BE2C (cell line): Measurements from ENCODE around the gene SLC22A16.
A peak's percentile ranks its signal among the peaks of the same experiment; 100 is the strongest.

Source experiments
- DNase-seq: peaks from one replicate; pipeline ENCODE4 v3.0.0-alpha.2; 2020
- H3K27me3 ChIP-seq: fragments of 250-450 bp; sonication (Bioruptor Pico); 2 replicates; pipeline ENCODE4 v1.5.1; 2020; ENCODE audit warnings: mild to moderate bottlenecking
- H3K36me3 ChIP-seq: fragments of 250-450 bp; sonication (Bioruptor Pico); 2 replicates; pipeline ENCODE4 v1.5.1; 2020; ENCODE audit warnings: mild to moderate bottlenecking
- H3K4me1 ChIP-seq: fragments of 250-450 bp; sonication (Bioruptor Pico); 2 replicates; pipeline ENCODE4 v1.5.1; 2020
- H3K4me3 ChIP-seq: 2 replicates; pipeline ENCODE4 v1.5.1; 2011; ENCODE audit warnings: low read depth, low read length
- H3K9me3 ChIP-seq: fragments of 250-450 bp; sonication (Bioruptor Pico); 2 replicates; pipeline ENCODE4 v1.5.1; 2020
- TF ChIP-seq, protein P1 (sequence below): IDR thresholded peaks from 2 replicates; pipeline ENCODE4 v1.5.1; 2012; ENCODE audit warnings: mild to moderate bottlenecking, low read depth, low read length

SLC22A16 gene

DNA sequence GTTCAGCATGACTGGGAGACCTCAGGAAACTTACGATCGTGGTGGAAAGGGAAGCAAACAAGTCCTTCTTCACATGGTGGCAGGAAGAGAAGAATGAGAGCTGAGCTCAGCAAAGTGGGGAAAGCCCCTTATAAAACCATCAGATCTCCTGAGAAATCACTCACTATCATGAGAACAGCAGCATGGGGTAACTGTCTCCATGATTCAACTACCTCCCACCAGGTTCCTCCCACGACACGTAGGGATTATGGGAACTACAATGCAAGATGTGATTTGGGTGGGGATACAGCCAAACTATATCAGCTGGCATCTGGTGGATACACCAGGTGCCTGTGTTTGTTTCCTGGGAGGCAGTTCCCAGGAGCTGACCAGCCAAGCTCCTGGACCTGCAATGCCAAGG lies 65.9 kb downstream of the SLC22A16 start:
- no peak for DNase-seq
- TF ChIP-seq, protein P1, sequence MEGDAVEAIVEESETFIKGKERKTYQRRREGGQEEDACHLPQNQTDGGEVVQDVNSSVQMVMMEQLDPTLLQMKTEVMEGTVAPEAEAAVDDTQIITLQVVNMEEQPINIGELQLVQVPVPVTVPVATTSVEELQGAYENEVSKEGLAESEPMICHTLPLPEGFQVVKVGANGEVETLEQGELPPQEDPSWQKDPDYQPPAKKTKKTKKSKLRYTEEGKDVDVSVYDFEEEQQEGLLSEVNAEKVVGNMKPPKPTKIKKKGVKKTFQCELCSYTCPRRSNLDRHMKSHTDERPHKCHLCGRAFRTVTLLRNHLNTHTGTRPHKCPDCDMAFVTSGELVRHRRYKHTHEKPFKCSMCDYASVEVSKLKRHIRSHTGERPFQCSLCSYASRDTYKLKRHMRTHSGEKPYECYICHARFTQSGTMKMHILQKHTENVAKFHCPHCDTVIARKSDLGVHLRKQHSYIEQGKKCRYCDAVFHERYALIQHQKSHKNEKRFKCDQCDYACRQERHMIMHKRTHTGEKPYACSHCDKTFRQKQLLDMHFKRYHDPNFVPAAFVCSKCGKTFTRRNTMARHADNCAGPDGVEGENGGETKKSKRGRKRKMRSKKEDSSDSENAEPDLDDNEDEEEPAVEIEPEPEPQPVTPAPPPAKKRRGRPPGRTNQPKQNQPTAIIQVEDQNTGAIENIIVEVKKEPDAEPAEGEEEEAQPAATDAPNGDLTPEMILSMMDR, result no peak
- peaks cover 10% of the 10 kb centered on the region; the same call in 1 of the 2 replicates for H3K4me1 ChIP-seq
- H3K9me3 ChIP-seq, result no peaks in the 10 kb centered on the region
- no peak overlapping the region for H3K4me3 ChIP-seq
- no peaks in the 10 kb centered on the region for H3K36me3 ChIP-seq
- H3K27me3 ChIP-seq, result no peaks in the 10 kb centered on the region

DNA sequence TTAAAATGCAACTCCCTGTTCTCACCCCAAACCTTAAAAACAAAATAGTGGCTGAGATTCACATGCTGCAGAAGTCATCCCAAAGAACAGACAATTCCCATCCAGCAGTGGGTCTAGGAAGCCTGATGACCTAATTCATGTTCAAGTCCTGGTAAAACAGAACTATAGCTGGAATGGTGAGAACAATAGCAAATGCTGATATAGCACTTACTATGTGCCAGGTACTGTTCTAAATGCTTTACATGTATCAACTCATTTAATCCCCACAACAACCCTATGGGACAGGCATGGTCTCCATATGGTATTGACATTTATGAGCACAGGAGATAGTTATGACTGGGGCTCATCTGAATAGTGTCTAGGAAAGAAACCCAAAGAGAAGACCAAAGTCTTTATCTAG lies 66.6 kb downstream of the SLC22A16 start:
- DNase-seq, result no peak
- TF ChIP-seq, protein P1, result no peak
- peaks cover 7% of the 10 kb centered on the region; the same call in 1 of the 2 replicates for H3K4me1 ChIP-seq

DNA sequence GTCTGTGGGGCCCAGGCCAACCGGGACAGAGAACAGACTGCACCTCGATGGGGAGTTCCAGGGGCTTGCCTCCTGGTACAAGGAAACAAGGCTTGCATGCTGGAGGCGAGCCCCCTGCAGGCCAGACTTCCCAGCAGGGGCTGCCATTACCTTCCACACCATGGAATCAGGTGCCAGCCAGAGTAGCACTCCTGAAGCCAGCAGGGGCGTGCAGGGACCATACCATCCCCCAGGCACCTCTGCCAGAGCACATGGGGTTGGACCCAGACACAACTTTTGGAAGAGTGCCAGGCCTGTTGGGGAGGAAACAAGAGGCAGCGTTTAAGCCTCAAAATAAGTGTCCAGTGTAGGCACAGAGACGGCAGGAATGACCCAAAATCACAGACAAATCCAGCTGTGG lies 67.5 kb downstream of the SLC22A16 start:
- peak; percentile 78 for DNase-seq
- H3K4me1 ChIP-seq, result peaks cover 7% of the 10 kb centered on the region; the same call in 1 of the 2 replicates
- H3K27me3 ChIP-seq, result no peaks in the 10 kb centered on the region
- no peak overlapping the region for H3K4me3 ChIP-seq
- no peaks in the 10 kb centered on the region for H3K36me3 ChIP-seq
- TF ChIP-seq, protein P1, result peak; percentile 46
- H3K9me3 ChIP-seq, result no peaks in the 10 kb centered on the region

More for the DNA sequence above, 66.6 kb downstream of the SLC22A16 start:
- no peak overlapping the region for H3K4me3 ChIP-seq
- no peaks in the 10 kb centered on the region for H3K9me3 ChIP-seq
- no peaks in the 10 kb centered on the region for H3K36me3 ChIP-seq
- H3K27me3 ChIP-seq, result no peaks in the 10 kb centered on the region

DNA sequence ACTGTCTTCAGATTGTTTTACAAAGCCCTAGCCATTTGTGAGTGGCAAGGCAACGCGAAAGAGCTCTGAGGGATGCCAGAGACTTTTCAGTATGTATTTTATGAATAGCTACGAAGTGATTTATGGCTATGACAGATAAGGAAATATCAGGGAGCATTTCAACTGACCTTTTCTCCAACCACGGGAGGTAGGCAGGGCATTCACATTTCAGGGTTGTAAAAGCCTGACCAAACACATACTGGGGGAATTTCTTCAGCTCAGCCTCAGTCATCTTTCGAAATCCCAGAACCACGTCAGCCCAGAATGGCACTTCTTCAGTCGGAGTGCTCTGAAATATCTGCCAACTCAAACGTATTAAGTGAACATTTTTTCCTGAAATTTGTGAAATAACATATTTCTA lies 71.8 kb downstream of the SLC22A16 start:
- DNase-seq, result no peak
- H3K36me3 ChIP-seq, result no peaks in the 10 kb centered on the region
- H3K4me1 ChIP-seq, result peaks cover 7% of the 10 kb centered on the region; the same call in 1 of the 2 replicates

DNA sequence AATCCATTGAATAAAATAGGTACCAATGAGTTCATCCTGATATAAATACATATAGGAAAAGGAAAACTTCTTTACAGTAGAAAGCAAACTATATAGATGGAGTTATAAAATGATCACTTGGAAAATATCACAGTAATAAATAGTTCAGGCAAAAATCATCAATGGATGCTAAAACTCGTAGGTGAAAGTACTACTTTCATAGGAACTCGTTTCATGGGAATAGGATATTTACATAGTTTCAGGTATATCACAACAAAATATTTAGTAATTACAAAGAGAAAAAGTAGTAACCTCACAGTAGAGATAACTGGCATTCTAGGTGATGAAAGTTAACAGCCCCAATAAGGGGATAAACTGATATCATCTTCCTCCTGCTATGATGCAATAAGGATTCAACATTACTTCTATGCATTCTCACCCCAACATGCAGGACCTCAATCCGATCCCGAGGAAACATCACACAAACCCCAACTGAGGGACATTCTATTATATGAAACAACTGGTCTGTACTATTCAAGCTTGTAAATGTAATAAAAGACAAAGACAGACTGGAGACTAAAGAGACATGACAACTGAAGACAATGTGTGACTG lies 74.7 kb downstream of the SLC22A16 start:
- no peak for DNase-seq
- Histone ChIP-seq H3K4me3 (no peak overlapping the region), H3K4me1 (no peaks in the 10 kb centered on the region), H3K9me3 (no peaks in the 10 kb centered on the region), H3K27me3 (no peaks in the 10 kb centered on the region), H3K36me3 (no peaks in the 10 kb centered on the region)
- TF ChIP-seq, protein P1, result no peak

More for the DNA sequence above, 71.8 kb downstream of the SLC22A16 start:
- H3K4me3 ChIP-seq, result no peak overlapping the region
- H3K9me3 ChIP-seq, result no peaks in the 10 kb centered on the region
- TF ChIP-seq, protein P1, result no peak
- no peaks in the 10 kb centered on the region for H3K27me3 ChIP-seq

DNA sequence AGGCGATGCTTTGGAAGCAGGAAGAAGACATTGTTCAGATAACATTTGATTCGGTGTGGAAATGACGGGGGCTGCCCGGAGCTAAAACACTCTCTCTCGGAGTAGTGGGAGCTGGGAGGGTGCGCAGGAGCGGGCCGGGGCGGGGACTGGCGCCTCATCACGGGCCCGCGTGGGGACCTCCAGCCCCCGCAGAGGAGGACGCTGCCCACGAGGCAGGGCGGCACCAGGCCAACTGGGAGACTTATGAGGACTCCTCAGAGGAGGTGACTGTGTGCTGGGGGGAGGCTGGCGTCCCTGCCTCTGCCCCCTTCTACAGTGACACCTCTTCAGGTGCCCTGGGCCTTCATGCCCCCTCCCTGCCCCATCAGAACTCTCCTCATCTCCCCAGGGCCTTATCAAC lies 76.2 kb downstream of the SLC22A16 start:
- TF ChIP-seq, protein P1, result no peak
- Histone ChIP-seq H3K36me3 (no peaks in the 10 kb centered on the region), H3K27me3 (no peaks in the 10 kb centered on the region), H3K4me1 (no peaks in the 10 kb centered on the region), H3K9me3 (no peaks in the 10 kb centered on the region), H3K4me3 (no peak overlapping the region)
- no peak for DNase-seq
